ENCODE measurements around the gene CXCL3.

Gene CXCL3

DNA sequence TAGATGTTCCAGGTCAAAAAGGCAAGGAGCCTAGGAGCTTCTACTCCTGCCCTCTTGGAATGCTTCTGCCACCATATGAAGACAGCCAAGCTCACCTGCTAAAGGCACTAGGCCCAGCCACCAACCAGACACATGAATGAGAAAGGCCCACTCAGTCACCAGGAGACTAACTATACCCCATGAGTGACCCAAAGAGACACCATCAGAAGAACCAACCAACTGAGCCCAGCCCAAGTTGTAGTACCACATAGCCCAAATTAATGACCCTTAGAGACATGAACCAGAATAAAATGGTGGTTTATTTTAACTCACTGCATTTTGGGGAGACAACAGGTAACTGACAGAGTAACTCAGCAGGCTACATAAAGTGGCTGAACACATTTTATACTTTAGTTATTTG is 22.9 kb upstream of the CXCL3 start:
- TF ChIP-seq, protein P1, sequence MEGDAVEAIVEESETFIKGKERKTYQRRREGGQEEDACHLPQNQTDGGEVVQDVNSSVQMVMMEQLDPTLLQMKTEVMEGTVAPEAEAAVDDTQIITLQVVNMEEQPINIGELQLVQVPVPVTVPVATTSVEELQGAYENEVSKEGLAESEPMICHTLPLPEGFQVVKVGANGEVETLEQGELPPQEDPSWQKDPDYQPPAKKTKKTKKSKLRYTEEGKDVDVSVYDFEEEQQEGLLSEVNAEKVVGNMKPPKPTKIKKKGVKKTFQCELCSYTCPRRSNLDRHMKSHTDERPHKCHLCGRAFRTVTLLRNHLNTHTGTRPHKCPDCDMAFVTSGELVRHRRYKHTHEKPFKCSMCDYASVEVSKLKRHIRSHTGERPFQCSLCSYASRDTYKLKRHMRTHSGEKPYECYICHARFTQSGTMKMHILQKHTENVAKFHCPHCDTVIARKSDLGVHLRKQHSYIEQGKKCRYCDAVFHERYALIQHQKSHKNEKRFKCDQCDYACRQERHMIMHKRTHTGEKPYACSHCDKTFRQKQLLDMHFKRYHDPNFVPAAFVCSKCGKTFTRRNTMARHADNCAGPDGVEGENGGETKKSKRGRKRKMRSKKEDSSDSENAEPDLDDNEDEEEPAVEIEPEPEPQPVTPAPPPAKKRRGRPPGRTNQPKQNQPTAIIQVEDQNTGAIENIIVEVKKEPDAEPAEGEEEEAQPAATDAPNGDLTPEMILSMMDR (IDR thresholded peaks at IDR 0.05; ENCODE audit: low read length, missing control alignments): no peak
- no peak overlapping the region for H3K4me3 ChIP-seq (replicated peaks; ENCODE audit: low read depth, low read length)
- DNase-seq (ENCODE audit: low read depth): no peak

DNA sequence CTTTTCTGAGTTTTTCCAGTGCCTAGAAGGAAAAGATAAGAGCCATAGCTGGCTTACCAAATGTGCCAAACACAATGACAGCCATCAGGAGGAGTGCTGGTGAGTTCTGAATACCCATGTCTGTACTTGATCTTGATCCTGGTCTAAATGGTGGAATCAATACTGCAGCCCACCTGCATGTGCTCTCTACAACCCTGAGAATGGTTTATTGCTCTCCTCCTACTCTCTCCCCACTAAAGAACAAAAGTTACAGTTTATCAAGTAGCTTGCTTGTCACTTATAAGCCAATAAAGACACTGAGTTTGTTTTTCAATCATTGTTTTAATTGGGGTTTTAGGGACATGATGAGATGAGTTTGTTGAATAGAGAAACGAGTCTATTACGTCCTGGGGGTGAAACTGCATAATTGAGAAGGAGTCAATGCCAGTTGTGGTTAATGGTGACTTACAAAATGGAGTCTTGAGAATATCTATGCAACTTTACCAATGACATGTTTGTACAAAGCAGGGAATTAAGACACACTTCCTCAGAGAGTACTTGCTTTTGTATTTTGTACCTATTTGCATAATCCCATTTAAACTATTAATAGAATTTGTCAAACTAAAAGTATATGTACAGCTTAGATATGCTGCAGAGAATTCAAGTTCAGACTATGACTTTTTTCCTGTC is 20.8 kb upstream of the CXCL3 start:
- DNase-seq (ENCODE audit: low read depth): no peak
- TF ChIP-seq, protein P1 (IDR thresholded peaks at IDR 0.05; ENCODE audit: low read length, missing control alignments): no peak
- H3K4me3 ChIP-seq (replicated peaks; ENCODE audit: low read depth, low read length): no peak overlapping the region

DNA sequence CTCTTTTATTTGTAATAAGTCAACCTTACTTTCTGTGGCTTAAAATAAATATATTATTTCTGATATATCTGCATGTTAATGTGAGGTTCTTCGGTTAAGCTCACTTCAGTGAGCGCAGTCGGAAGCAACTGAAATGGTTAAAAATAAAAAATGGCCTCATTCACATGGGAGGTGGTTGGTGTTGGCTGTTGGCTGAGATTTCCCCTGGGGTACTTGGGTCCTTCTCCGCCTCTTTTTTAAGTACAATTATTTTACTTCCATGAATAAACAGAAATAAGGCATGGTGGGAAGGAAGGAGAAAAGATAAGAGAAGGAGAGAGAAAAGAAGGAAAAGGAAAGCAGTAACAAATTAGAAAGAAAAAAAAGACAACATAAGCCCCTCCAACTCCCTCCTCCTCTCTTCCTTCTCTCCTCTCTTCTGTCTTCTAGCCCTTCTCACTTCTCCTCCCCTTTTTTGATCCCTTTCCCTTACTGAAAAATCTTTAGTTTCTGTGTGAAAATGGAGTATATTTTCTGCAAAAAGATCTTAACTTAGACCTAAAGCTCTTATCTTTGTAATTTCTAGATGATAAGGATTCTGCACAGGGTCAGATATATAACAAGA is 19.7 kb upstream of the CXCL3 start:
- no peak for DNase-seq (ENCODE audit: low read depth)
- TF ChIP-seq, protein P1 (IDR thresholded peaks at IDR 0.05; ENCODE audit: low read length, missing control alignments): no peak
- no peak overlapping the region for H3K4me3 ChIP-seq (replicated peaks; ENCODE audit: low read depth, low read length)

GRCh38 chr4:74057588-74057987 is 19.1 kb upstream of the CXCL3 start:
- TF ChIP-seq, protein P1 (IDR thresholded peaks at IDR 0.05; ENCODE audit: low read length, missing control alignments): no peak
- H3K4me3 ChIP-seq (replicated peaks; ENCODE audit: low read depth, low read length): no peak overlapping the region
- DNase-seq (ENCODE audit: low read depth): no peak

GRCh38 chr4:74056858-74057562 is 18.5 kb upstream of the CXCL3 start:
- H3K4me3 ChIP-seq (replicated peaks; ENCODE audit: low read depth, low read length): no peak overlapping the region
- DNase-seq (ENCODE audit: low read depth): peak; percentile 87
- TF ChIP-seq, protein P1 (IDR thresholded peaks at IDR 0.05; ENCODE audit: low read length, missing control alignments): no peak

DNA sequence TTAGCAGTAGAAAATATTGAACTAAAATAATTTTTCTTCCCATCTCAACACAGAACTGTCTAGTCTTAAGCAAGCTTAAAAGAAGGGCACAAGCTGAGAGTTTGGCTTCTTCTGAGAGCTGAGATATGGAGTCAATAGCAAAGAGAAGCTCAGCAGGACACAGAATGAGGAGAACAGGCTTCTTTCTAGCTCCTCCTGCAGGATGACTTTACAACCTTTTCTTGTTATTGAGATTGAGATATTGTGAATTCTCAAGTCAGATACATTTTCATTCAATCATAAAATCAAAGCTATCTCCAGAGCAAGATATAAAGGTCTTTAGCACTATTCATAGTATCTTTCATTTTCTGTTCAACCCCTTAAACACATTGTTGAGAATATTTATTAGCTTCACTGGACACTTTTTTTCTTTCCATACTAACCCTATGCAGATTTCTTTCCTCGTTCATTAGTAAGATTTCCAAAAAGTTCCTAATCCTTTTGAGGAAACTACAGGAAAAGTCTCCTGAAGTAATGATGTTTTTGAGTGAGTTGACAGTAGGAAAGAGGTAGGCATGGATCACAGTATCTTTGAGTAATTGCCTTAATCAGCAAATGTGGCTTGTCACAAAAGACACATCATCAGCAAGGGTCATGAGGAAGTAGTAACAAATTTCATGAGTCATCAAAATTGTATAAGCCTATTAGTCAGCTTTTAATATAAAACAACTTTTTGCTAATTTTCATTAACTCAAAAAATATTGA is 17.8 kb upstream of the CXCL3 start:
- TF ChIP-seq, protein P1 (IDR thresholded peaks at IDR 0.05; ENCODE audit: low read length, missing control alignments): no peak
- H3K4me3 ChIP-seq (replicated peaks; ENCODE audit: low read depth, low read length): no peak overlapping the region
- peak; percentile 43 for DNase-seq (ENCODE audit: low read depth)
